Subcutaneous abdominal adipose tissue (tissue), 5 donors: ENCODE data around the gene DCTD.

Experiments
- H3K27ac ChIP-seq: one replicate; pipeline ENCODE4 v1.7.0; 2013; ENCODE audit warnings: low read depth, mild to moderate bottlenecking, inconsistent platforms, low read length, moderate library complexity
- H3K27me3 ChIP-seq, 5 donors: one replicate each; pipeline ENCODE4 v1.7.0; 2013; ENCODE audit warnings: low read length in 5 of 5, inconsistent platforms in 1 of 5; ENCODE audit not compliant: control insufficient read depth in 5 of 5, insufficient read depth in 4 of 5
- H3K36me3 ChIP-seq, 5 donors: one replicate each; pipeline ENCODE4 v1.7.0; 2013; ENCODE audit warnings: low read length in 5 of 5; ENCODE audit not compliant: control insufficient read depth in 5 of 5, insufficient read depth in 5 of 5
- H3K4me1 ChIP-seq, 5 donors: one replicate each; pipeline ENCODE4 v1.7.0; 2013; ENCODE audit warnings: low read length in 5 of 5, mild to moderate bottlenecking in 3 of 5, moderate library complexity in 1 of 5; ENCODE audit not compliant: control insufficient read depth in 5 of 5, insufficient read depth in 5 of 5
- H3K4me3 ChIP-seq, 5 donors: one replicate each; pipeline ENCODE4 v1.7.0; 2013; ENCODE audit warnings: low read length in 5 of 5, low read depth in 1 of 5
- H3K9ac ChIP-seq, 5 donors: one replicate each; pipeline ENCODE4 v1.7.0; 2013; ENCODE audit warnings: low read length in 5 of 5, mild to moderate bottlenecking in 4 of 5, moderate library complexity in 3 of 5
- H3K9me3 ChIP-seq, 5 donors: one replicate each; pipeline ENCODE4 v1.7.0; 2013; ENCODE audit warnings: low read length in 5 of 5; ENCODE audit not compliant: control insufficient read depth in 5 of 5
- donor health status: healthy.
- donor health status: healthy.
- donor health status: healthy.
- donor health status: healthy.
- donor health status: healthy.

DCTD gene

GRCh38 chr4:182848685-182849084, 68.5 kb downstream of the DCTD start:
- Histone ChIP-seq H3K9ac (no peak overlapping the region), H3K4me3 (no peak overlapping the region), H3K36me3 (no peaks in the 10 kb centered on the region), H3K4me1 (no peaks in the 10 kb centered on the region), H3K27ac (no peak overlapping the region), H3K9me3 (peaks cover 0 to 11% (median 11%) of the 10 kb centered on the region in 5 donors), H3K27me3 (peaks cover 0 to 4% (median 0%) of the 10 kb centered on the region in 5 donors)

DNA sequence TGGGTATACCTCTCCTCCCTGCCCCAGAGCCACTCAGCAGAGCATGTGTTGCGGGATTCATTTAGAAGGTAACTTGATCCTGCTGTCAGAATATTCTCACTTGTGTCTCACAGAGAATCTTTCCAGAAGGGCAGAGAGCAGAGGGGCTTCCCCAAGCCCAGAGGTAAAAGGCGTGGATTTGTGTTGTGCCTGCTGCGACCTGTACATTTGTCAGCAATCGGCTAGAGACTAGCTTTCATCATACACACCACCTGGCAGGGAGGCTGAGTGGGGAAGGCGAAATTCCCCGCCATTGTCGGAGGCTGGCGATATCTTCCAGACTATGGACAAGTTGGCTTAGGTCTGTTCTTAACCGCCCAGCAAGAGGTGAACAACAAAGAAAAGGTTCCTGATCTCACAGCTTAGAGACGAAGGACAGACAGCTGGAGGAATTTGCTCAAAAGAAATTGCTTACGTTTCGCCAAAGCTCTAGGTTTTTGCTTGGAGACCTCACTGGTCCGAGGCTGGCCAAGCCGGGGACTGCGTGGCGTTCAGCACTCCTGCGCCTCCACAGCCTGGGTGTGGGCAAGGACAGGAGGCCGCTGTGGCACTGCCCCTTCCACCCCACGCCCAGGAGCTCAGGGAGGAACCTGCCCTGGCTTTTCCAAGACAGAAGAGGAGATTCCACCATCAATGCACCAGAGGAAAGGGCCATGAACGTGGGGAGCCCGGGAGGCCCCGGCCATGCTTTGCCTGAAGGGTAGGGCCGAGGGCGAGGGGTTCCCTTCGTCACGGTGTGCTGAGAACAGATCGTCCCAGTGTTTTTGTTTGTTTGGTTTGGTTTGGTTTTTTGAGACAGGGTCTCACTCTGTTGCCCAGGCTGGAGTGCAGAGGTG, 69.4 kb downstream of the DCTD start:
- Histone ChIP-seq H3K27ac (no peak overlapping the region), H3K4me1 (no peaks in the 10 kb centered on the region), H3K36me3 (no peaks in the 10 kb centered on the region), H3K9me3 (peaks cover 0 to 3% (median 2%) of the 10 kb centered on the region in 5 donors), H3K4me3 (no peak overlapping the region), H3K27me3 (peaks cover 0 to 4% (median 0%) of the 10 kb centered on the region in 5 donors), H3K9ac (no peak overlapping the region)

- no peaks in the 10 kb centered on the region for H3K36me3 ChIP-seq
- no peak overlapping the region for H3K4me3 ChIP-seq
- no peaks in the 10 kb centered on the region for H3K4me1 ChIP-seq
- H3K27ac ChIP-seq, result no peak overlapping the region
- H3K9me3 ChIP-seq, result no peaks in the 10 kb centered on the region
- no peak overlapping the region for H3K9ac ChIP-seq
- peaks cover 0 to 4% (median 0%) of the 10 kb centered on the region in 5 donors for H3K27me3 ChIP-seq
Observed at GRCh38 chr4:182846036-182846435, 71.2 kb downstream of the DCTD start.

DNA sequence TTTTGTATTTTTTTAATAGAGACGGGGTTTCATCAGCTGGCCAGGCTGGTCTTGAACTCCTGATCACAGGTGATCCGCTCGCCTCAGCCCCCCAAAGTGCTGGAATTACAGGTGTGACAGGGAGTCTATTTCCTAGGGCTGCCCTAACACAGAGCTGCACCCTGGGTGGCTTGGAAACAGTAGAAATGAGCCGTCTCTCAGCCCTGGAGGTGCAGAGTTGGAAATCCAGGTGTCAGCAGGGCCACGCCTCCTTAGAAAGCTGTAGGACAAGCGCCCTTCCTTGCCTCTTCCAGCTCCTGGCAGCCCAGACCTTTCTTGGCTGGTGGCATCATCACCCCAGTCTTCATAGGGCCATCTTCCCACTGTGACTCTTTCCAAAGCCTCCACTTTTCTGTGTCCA, 71.6 kb downstream of the DCTD start:
- peaks cover 0 to 4% (median 0%) of the 10 kb centered on the region in 5 donors for H3K27me3 ChIP-seq
- no peak overlapping the region for H3K9ac ChIP-seq
- H3K4me3 ChIP-seq, result no peak overlapping the region
- no peaks in the 10 kb centered on the region for H3K9me3 ChIP-seq
- H3K36me3 ChIP-seq, result no peaks in the 10 kb centered on the region
- H3K4me1 ChIP-seq, result no peaks in the 10 kb centered on the region
- no peak overlapping the region for H3K27ac ChIP-seq

DNA sequence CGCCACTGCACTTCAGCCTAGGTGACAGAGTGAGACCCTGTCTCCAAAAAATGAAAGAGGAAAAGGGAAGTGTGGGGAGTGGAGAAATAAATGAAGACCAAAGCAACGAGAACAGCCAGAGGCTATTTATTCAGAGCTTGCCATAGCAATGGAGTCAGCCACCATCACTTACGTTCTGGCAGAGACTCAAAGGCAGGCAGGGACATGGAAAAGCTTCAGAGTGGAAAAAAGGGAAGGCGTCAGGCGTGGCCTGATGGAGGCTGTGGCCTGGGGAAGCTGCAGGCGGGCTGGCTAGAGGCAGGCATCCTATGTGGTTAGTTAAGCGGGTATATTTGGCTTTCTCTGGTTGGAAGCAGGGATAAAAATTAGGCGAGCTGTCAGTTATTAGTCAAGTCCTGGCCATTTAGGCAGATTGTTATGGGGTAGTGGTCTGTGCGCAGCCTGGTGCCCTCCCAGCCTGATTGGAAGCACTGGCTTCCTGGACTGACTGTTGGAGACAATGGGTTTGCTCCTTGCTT, 73.3 kb downstream of the DCTD start:
- Histone ChIP-seq H3K27me3 (peaks cover 0 to 4% (median 2%) of the 10 kb centered on the region in 5 donors), H3K9ac (no peak overlapping the region), H3K9me3 (no peaks in the 10 kb centered on the region), H3K36me3 (no peaks in the 10 kb centered on the region), H3K4me3 (no peak overlapping the region), H3K4me1 (no peaks in the 10 kb centered on the region), H3K27ac (no peak overlapping the region)

DNA sequence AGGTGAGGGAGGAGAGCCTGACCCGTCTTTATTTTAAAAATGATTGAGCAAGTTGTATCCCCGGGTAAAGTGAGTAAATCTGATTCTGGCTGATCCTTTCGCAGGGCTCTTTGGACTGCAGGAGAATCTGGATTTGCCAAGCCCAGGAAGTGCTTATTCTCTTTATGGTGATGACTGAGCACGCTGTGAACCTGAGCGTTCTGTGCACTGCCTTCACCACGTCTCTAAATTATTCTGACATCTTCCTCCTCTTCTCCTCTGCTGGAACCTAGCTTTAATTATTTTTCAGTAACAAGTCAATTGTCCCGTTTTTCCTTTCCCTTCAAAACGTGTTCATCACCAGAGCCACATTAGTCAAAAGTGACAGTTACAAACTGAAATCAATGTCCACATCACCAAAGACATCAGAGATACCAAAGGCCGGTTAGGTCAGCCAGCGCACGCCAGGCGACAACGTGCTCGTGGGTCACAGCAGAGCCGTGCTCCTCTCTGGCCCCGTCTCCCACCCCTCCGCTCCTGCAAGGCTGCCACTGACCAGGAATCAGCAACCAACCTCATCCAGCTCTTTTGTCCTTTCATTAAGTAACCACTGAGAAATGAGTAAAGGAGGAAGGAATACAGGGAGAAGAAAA, 74.3 kb downstream of the DCTD start:
- Histone ChIP-seq H3K36me3 (no peaks in the 10 kb centered on the region), H3K4me1 (no peaks in the 10 kb centered on the region), H3K9ac (no peak overlapping the region), H3K9me3 (no peaks in the 10 kb centered on the region), H3K4me3 (no peak overlapping the region), H3K27ac (no peak overlapping the region), H3K27me3 (peaks cover 2 to 4% (median 3%) of the 10 kb centered on the region in 5 donors)

DNA sequence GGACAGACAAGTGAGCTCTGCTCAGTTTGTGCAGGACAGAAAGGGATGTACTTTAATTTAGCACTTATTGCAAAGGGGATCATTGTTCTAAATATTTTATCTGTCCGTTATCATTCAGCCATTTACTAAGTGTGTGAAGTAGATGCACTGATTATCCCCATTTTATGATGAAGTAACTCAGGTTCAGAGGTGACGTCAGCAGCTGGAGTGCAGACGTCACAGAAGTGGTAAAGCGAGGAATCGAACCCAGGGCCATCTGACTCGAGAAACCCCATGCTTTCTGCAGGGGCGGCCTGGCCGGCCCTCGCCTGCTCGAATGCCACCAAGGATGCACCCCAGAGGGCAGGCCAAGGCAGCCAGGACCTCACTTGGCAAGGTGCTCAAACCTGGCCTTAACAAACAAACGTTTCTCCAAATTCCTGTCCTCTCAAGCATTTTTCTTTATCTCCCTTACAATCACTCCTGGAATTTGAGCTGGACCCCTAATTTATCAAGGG, 75.0 kb downstream of the DCTD start:
- peaks cover 2 to 4% (median 3%) of the 10 kb centered on the region in 5 donors for H3K27me3 ChIP-seq
- H3K4me3 ChIP-seq, result no peak overlapping the region
- H3K36me3 ChIP-seq, result no peaks in the 10 kb centered on the region
- H3K9ac ChIP-seq, result no peak overlapping the region
- no peak overlapping the region for H3K27ac ChIP-seq
- H3K4me1 ChIP-seq, result no peaks in the 10 kb centered on the region
- no peaks in the 10 kb centered on the region for H3K9me3 ChIP-seq

DNA sequence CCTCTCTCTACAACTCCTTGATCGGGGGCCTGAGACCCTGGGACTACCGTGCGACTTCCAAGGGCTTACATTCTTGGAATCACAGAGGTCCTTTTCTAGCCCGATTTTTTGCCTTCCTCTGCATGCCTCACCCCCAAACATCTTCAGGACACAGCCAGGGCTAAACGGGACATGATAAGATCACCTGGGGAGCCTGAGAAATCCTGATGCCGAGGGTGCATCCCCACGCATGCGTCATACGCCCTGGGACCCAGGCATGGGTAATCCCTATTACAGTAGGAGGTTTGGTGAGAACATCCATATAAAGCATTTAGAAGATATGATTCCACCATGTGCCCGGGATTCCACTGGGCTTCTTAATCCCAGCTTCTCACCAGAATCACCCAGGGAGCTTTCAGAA, 77.1 kb downstream of the DCTD start:
- H3K36me3 ChIP-seq, result no peaks in the 10 kb centered on the region
- H3K27ac ChIP-seq, result no peak overlapping the region
- H3K4me3 ChIP-seq, result no peak overlapping the region
- no peaks in the 10 kb centered on the region for H3K9me3 ChIP-seq
- H3K9ac ChIP-seq, result no peak overlapping the region
- H3K4me1 ChIP-seq, result no peaks in the 10 kb centered on the region
- peaks cover 3 to 13% (median 11%) of the 10 kb centered on the region in 5 donors for H3K27me3 ChIP-seq
